ENCODE data around the gene KIF27. TPM values are rescaled to one million over a fixed set of nuclear protein-coding genes. Genes with fewer than 3 reads are reported as not detected.

The KIF27 gene
- total and polyA plus RNA-seq, 2 of the 4 experiments (the other 2 are of a cell fraction) = 0.60 to 1.6 TPM

- TF ChIP-seq RAD21 (IDR thresholded peaks at IDR 0.05; ENCODE audit: low read length) = no peak
Measured at GRCh38 chr9:83935276-83935935, 14.2 kb upstream of the KIF27 start (continued).

GRCh38 chr9:83934569-83935275 lies 13.5 kb upstream of the KIF27 start:
- BruUV-seq (replicated peaks) = no TSS peak
- Histone ChIP-seq H3K27ac (ENCODE audit: insufficient read depth, low read length) (no peak overlapping the region), H3K14ac (replicated peaks; ENCODE audit: low read depth, low read length) (no peak overlapping the region), H4K91ac (ENCODE audit: insufficient read depth, low read depth, low read length) (no peak overlapping the region), H3K9ac (ENCODE audit: low read depth, low read length) (no peak overlapping the region), H2AFZ (replicated peaks; ENCODE audit: low read length, poor library complexity) (no peak overlapping the region), H2AK9ac (replicated peaks; ENCODE audit: low read depth, low read length, poor library complexity) (no peak overlapping the region), H3K18ac (ENCODE audit: low read depth, low read length) (no peak overlapping the region), H3K4ac (ENCODE audit: low read depth, low read length) (no peak overlapping the region), H3K36me3 (ENCODE audit: control insufficient read depth, insufficient read depth, low read length) (no peaks in the 10 kb centered on the region), H3K79me1 (ENCODE audit: low read depth in 1 of 2, low read length in 2 of 2) (no peaks in the 10 kb centered on the region), H3K4me2 (ENCODE audit: low read depth, low read length) (no peak overlapping the region), H3K27me3 (ENCODE audit: control insufficient read depth, insufficient read depth, low read length) (no peaks in the 10 kb centered on the region), H4K5ac (ENCODE audit: low read depth, low read length) (no peak overlapping the region), H2BK5ac (ENCODE audit: low read depth, low read length, poor library complexity, severe bottlenecking) (peak overlapping the region; percentile 6), H2AK5ac (ENCODE audit: low read depth, low read length) (peak overlapping the region; percentile 45; the same call in 1 of the 2 replicates), H3K9me1 (ENCODE audit: insufficient read depth, low read length) (peaks cover 2% of the 10 kb centered on the region; the same call in 1 of the 2 replicates), H3K56ac (ENCODE audit: extremely low read depth, insufficient read depth, low read length) (no peak overlapping the region), H4K20me1 (ENCODE audit: insufficient read depth, low read length) (no peaks in the 10 kb centered on the region), H3K4me1 (ENCODE audit: control insufficient read depth, insufficient read depth, low read length) (peaks cover 5% of the 10 kb centered on the region), H2BK20ac (ENCODE audit: low read depth, low read length) (no peak overlapping the region; the same call in 1 of the 2 replicates), H2BK15ac (ENCODE audit: low read depth, low read length) (no peak overlapping the region), H3K9me3 (ENCODE audit: control insufficient read depth, insufficient read depth, low read length) (no peaks in the 10 kb centered on the region), H2BK120ac (ENCODE audit: low read depth, low read length) (no peak overlapping the region), H3K4me3 (ENCODE audit: insufficient read depth, low read depth, low read length) (no peak overlapping the region), H3K23ac (ENCODE audit: low read depth, low read length) (no peak overlapping the region), H4K8ac (ENCODE audit: low read depth in 2 of 2, low read length in 2 of 2) (no peak overlapping the region; a peak in 1 of 4 replicates)
- ChIA-PET CTCF (interaction anchor here (0.6 to 3.9 kb wide), 4 partner anchors 294 to 1747 kb away, joined by 3 to 25 read pairs (median 6); no protein-coding TSS in a partner anchor), POLR2A (ENCODE audit: unreplicated experiment) (no interaction called here)
- WGBS, 2 experiments (ENCODE audit: extremely low coverage in 2 of 2, insufficient read length in 1 of 2) = 75% methylated on average over 2 of the region's 5 CpGs; no CpG with 5 or more reads in 1 of the 2 experiments
- dilution Hi-C loops (cut with HindIII; ENCODE audit: low sequenced_read_pairs, unreplicated experiment) (no loop called here), in situ Hi-C loops (cut with MboI; ENCODE audit: low sequenced_read_pairs) (loop anchor here (5.0 kb wide), 2 partner anchors 328 to 383 kb away; no protein-coding TSS in a partner anchor), intact Hi-C loops (cut with micrococcal nuclease) (loop anchor here (10.0 kb wide), 1 partner anchor 1680 kb away; no protein-coding TSS in a partner anchor)
- TF ChIP-seq USF2 (IDR thresholded peaks at IDR 0.05; ENCODE audit: low read depth, low read length) (no peak), CEBPB (IDR thresholded peaks at IDR 0.05; ENCODE audit: low read depth, low read length) (peak; percentile 72)
- ATAC-seq (ENCODE audit: low read depth) (peak; percentile 28), DNase-seq (peak; percentile 60)
